Colonic mucosa (tissue), 4 donors: ENCODE results near the gene TMEM145. TPM values are rescaled to one million over a fixed set of nuclear protein-coding genes. Genes with fewer than 3 reads are reported as not detected.

Source experiments
- DNase-seq: peaks from one replicate; pipeline ENCODE4 v3.0.0-alpha.2; 2020
- H3K27ac ChIP-seq: fragments of 200-600 bp; one replicate; pipeline ENCODE4 v1.8.0; 2021
- H3K27me3 ChIP-seq: fragments of 200-600 bp; one replicate; pipeline ENCODE4 v1.8.0; 2021
- H3K36me3 ChIP-seq: fragments of 200-600 bp; one replicate; pipeline ENCODE4 v1.8.0; 2021
- H3K4me1 ChIP-seq: fragments of 200-600 bp; one replicate; pipeline ENCODE4 v1.8.0; 2021; ENCODE audit warnings: mild to moderate bottlenecking
- H3K4me3 ChIP-seq: fragments of 200-600 bp; one replicate; pipeline ENCODE4 v1.8.0; 2021
- H3K9ac ChIP-seq, 2 donors: one replicate each; pipeline ENCODE4 v1.7.0; 2013; ENCODE audit warnings: control low read depth in 2 of 2, low read depth in 2 of 2, low read length in 2 of 2
- H3K9me3 ChIP-seq: fragments of 200-600 bp; one replicate; pipeline ENCODE4 v1.8.0; 2021
- intact Hi-C: fragments of 100-400 bp; cut with DNase I; formaldehyde crosslinking; loops from one replicate; pipeline ENCODE4 v1.14.1; 2022
- total RNA-seq, 2 donors: library from RNA; stranded (reverse); fragmentation: NEBNext Ultra II Directional in 1 of 2; extraction: Animal tissue kit (Norgen Biotek cat#: 25700) in 1 of 2; gene quantifications; one replicate each; pipeline ENCODE4 v1.2.1, GENCODE V29; 2021
- TF ChIP-seq, protein P1 (sequence below): fragments of 200-600 bp; IDR thresholded peaks from one replicate; pipeline ENCODE4 v1.8.0; 2022; ENCODE audit warnings: antibody characterized with exemption, mild to moderate bottlenecking
- donor health status: healthy.
- donor health status: DM: no; HTN: no; CAD: no.
- donor health status: DM: no; HTN: no; CAD: no.

TMEM145 gene
- total RNA-seq, 2 donors from 2014 or later = 0.24 to 0.94 TPM

DNA sequence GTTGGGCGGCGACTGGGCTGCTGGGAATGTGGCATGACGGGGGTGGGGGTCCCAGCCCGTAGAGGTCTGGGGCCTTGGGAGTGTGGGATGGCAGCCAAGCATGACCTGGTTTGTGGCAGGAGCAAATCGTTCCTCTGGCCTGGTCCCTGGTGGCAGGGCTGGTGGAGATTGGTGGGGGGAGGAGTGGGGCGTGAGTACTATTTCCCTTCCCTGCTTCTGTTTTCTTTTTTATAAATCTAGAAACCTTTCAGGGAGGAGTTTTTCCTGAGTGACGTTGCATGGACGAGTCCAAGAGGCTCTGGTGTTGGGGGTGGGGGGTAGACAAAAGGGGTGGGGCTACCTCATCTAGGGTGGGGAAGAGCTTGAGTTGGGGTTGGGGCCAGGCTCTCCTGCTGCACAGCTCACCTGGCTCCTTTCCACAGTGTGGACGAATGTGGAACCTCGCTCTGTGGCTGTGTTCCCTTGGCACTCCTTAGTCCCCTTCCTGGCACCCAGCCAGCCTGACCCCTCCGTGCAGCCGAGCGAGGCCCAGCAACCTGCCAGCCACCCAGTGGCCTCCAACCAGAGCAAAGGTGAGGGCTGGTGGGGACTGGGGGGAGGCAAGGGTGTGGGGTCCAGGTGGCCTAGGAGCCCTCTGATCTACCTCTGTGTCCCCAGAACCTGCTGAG, 26.6 kb upstream of the TMEM145 start:
- no peak for DNase-seq
- H3K9ac ChIP-seq = no peak overlapping the region
- no peaks in the 10 kb centered on the region for H3K27me3 ChIP-seq
- H3K36me3 ChIP-seq = peaks cover 14% of the 10 kb centered on the region
- H3K4me1 ChIP-seq = peaks cover 27% of the 10 kb centered on the region
- no peak overlapping the region for H3K27ac ChIP-seq
- no peaks in the 10 kb centered on the region for H3K9me3 ChIP-seq
- no peak overlapping the region for H3K4me3 ChIP-seq
- TF ChIP-seq, protein P1, sequence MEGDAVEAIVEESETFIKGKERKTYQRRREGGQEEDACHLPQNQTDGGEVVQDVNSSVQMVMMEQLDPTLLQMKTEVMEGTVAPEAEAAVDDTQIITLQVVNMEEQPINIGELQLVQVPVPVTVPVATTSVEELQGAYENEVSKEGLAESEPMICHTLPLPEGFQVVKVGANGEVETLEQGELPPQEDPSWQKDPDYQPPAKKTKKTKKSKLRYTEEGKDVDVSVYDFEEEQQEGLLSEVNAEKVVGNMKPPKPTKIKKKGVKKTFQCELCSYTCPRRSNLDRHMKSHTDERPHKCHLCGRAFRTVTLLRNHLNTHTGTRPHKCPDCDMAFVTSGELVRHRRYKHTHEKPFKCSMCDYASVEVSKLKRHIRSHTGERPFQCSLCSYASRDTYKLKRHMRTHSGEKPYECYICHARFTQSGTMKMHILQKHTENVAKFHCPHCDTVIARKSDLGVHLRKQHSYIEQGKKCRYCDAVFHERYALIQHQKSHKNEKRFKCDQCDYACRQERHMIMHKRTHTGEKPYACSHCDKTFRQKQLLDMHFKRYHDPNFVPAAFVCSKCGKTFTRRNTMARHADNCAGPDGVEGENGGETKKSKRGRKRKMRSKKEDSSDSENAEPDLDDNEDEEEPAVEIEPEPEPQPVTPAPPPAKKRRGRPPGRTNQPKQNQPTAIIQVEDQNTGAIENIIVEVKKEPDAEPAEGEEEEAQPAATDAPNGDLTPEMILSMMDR = no peak
- intact Hi-C loops = no loop called here

DNA sequence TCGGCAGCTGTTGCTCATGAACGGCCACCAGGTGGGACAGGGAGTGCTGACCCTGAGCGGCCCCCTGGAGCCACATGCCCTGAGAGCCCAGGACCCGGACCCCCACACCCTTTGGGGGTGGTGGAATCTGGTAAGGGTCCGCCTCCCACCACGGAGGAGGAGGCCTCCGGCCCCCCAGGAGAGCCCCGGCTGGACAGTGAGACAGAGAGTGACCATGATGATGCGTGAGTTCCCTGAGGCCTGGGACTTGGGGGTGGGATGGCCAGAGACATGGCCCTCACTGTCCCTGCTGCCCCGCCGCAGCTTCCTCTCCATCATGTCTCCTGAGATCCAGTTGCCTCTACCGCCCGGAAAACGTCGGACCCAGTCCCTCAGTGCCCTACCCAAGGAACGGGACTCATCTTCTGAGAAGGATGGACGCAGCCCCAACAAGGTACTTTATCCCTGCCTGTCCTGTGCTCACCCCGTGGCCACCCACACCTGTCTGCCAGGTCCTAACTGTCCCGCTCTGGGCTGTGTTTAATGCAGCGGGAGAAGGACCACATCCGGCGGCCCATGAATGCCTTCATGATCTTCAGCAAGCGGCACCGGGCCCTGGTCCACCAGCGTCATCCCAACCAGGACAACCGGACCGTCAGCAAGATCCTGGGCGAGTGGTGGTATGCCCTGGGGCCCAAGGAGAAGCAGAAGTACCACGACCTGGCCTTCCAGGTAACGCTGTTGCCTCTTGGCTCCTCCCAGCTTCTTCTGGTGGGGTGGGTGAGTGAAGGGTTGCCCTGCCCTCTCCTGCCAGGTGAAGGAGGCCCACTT, 25.9 kb upstream of the TMEM145 start:
- DNase-seq = no peak
- H3K4me1 ChIP-seq = peaks cover 26% of the 10 kb centered on the region
- H3K27me3 ChIP-seq = no peaks in the 10 kb centered on the region
- no peak overlapping the region for H3K4me3 ChIP-seq
- H3K9me3 ChIP-seq = no peaks in the 10 kb centered on the region
- TF ChIP-seq, protein P1 = no peak
- no peak overlapping the region for H3K27ac ChIP-seq
- intact Hi-C loops = no loop called here
- peaks cover 14% of the 10 kb centered on the region for H3K36me3 ChIP-seq
- H3K9ac ChIP-seq = no peak overlapping the region

DNA sequence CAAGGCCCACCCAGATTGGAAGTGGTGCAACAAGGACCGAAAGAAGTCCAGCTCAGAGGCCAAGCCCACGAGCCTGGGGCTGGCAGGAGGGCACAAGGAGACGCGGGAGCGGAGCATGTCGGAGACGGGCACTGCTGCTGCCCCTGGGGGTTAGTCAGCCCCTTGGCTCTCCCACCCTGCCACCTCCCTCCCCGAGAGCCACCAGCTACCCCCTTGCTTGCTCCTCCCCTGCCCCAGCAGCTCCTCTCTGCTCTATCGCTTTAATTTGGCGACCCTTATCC, 25.3 kb upstream of the TMEM145 start:
- Histone ChIP-seq H3K27me3 (no peaks in the 10 kb centered on the region), H3K9ac (no peak overlapping the region), H3K9me3 (no peaks in the 10 kb centered on the region), H3K36me3 (peaks cover 14% of the 10 kb centered on the region), H3K27ac (no peak overlapping the region), H3K4me1 (peaks cover 20% of the 10 kb centered on the region), H3K4me3 (no peak overlapping the region)
- no peak for DNase-seq
- intact Hi-C loops = no loop called here
- TF ChIP-seq, protein P1 = no peak

DNA sequence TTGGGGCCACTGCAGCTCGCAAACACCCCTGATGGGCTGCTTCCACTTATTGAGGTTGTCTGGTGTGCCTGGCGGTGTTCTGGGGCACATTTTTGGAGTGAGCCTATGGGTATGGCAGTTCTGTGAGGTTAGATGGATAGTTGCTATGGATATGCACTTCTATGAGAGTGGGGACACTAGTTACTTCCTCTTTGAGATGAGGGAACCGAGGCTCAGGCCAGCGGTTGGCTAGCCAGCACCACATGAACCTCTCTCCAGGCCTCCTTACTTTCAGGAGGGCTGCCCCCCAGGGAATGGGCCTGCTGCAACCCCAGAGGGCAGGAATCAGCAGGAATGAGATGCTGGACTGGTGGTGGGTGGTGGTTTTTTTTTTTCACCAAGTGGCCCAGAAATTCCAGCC, 24.7 kb upstream of the TMEM145 start:
- Histone ChIP-seq H3K27me3 (no peaks in the 10 kb centered on the region), H3K36me3 (peaks cover 14% of the 10 kb centered on the region), H3K27ac (no peak overlapping the region), H3K9me3 (no peaks in the 10 kb centered on the region), H3K9ac (no peak overlapping the region), H3K4me1 (peaks cover 14% of the 10 kb centered on the region), H3K4me3 (no peak overlapping the region)
- intact Hi-C loops = no loop called here
- TF ChIP-seq, protein P1 = no peak
- no peak for DNase-seq

DNA sequence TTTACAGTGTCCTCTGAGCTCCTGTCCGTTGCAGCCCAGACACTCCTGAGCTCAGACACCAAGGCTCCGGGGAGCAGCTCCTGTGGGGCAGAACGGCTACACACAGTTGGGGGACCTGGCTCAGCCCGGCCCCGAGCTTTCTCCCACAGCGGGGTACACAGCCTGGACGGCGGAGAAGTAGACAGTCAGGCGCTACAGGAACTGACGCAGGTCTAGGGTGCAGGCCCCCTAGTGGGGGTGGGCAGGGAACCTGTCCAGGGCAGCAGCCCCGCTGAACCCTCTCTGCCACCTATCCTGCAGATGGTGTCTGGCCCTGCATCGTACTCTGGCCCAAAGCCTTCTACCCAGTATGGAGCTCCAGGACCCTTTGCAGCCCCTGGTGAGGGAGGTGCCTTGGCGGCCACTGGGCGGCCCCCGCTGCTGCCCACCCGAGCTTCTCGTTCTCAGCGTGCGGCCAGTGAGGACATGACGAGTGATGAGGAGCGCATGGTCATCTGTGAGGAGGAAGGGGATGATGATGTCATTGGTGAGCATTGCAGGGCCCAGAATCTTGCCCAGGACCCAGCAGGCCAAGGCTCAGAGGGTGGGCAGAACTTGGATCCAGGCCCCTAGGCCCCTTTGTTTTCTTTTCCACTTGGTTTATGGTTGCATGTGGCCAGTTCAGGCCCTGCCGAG, 24.1 kb upstream of the TMEM145 start:
- Histone ChIP-seq H3K27ac (no peak overlapping the region), H3K9me3 (no peaks in the 10 kb centered on the region), H3K36me3 (peaks cover 14% of the 10 kb centered on the region), H3K9ac (no peak overlapping the region), H3K4me1 (peaks cover 14% of the 10 kb centered on the region), H3K4me3 (no peak overlapping the region), H3K27me3 (no peaks in the 10 kb centered on the region)
- intact Hi-C loops = no loop called here
- TF ChIP-seq, protein P1 = no peak
- DNase-seq = no peak
